GM12891 (cell line): Measurements from ENCODE around the gene SYNPR.

ENCODE experiments used
- POLR2A ChIP-seq: IDR thresholded peaks from 2 replicates; pipeline ENCODE4 v1.6.1; 2011; ENCODE audit warnings: low read depth, low read length, control low read depth
- POU2F2 ChIP-seq: IDR thresholded peaks from 2 replicates; pipeline ENCODE4 v1.6.1; 2011; ENCODE audit warnings: low read depth, mild to moderate bottlenecking, control low read depth, low read length, moderate library complexity

GRCh38 chr3:63328365-63328764, 50.3 kb downstream of the SYNPR start:
- TF ChIP-seq POU2F2 (no peak), POLR2A (no peak)
